ENCODE data around the gene LAMC3. TPM values are rescaled to one million over a fixed set of nuclear protein-coding genes. Genes with fewer than 3 reads are reported as not detected.

The LAMC3 gene
- total RNA-seq, 1 experiment from 2014 or later = 0.28 TPM

- Histone ChIP-seq H3K27me3 (replicated peaks; ENCODE audit: insufficient read depth, low read depth, low read length, poor library complexity) (peaks cover 7% of the 10 kb centered on the region), H3K4me3 (ENCODE audit: low read depth, low read length, poor library complexity, severe bottlenecking) (no peak overlapping the region), H3K36me3 (ENCODE audit: insufficient read depth, low read length, poor library complexity, severe bottlenecking) (no peaks in the 10 kb centered on the region), H3K9me3 (ENCODE audit: low read depth, low read length, poor library complexity, severe bottlenecking) (no peaks in the 10 kb centered on the region), H3K27ac (ENCODE audit: low read depth, low read length, poor library complexity, severe bottlenecking) (no peak overlapping the region), H3K4me1 (ENCODE audit: insufficient read depth, low read length, poor library complexity, severe bottlenecking) (no peaks in the 10 kb centered on the region)
- intact Hi-C loops (cut with micrococcal nuclease; ENCODE audit: unreplicated experiment) = no loop called here
- ChIA-PET POLR2A (ENCODE audit: low non-redundant PET) (no interaction called here), CTCF (no interaction called here)
- no peak for TF ChIP-seq EZH2 (IDR thresholded peaks at IDR 0.05; ENCODE audit: borderline replicate concordance, low read depth, low read length, poor library complexity, severe bottlenecking)
- TF ChIP-seq, protein P1, sequence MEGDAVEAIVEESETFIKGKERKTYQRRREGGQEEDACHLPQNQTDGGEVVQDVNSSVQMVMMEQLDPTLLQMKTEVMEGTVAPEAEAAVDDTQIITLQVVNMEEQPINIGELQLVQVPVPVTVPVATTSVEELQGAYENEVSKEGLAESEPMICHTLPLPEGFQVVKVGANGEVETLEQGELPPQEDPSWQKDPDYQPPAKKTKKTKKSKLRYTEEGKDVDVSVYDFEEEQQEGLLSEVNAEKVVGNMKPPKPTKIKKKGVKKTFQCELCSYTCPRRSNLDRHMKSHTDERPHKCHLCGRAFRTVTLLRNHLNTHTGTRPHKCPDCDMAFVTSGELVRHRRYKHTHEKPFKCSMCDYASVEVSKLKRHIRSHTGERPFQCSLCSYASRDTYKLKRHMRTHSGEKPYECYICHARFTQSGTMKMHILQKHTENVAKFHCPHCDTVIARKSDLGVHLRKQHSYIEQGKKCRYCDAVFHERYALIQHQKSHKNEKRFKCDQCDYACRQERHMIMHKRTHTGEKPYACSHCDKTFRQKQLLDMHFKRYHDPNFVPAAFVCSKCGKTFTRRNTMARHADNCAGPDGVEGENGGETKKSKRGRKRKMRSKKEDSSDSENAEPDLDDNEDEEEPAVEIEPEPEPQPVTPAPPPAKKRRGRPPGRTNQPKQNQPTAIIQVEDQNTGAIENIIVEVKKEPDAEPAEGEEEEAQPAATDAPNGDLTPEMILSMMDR (conservative IDR thresholded peaks at IDR 0.05; ENCODE audit: low read depth, low read length) = no peak
- DNase-seq (ENCODE audit: low spot score) = no peak
- no TSS peak for BruUV-seq (replicated peaks)
Observed at GRCh38 chr9:131100445-131100844, 91.5 kb downstream of the LAMC3 start.

DNA sequence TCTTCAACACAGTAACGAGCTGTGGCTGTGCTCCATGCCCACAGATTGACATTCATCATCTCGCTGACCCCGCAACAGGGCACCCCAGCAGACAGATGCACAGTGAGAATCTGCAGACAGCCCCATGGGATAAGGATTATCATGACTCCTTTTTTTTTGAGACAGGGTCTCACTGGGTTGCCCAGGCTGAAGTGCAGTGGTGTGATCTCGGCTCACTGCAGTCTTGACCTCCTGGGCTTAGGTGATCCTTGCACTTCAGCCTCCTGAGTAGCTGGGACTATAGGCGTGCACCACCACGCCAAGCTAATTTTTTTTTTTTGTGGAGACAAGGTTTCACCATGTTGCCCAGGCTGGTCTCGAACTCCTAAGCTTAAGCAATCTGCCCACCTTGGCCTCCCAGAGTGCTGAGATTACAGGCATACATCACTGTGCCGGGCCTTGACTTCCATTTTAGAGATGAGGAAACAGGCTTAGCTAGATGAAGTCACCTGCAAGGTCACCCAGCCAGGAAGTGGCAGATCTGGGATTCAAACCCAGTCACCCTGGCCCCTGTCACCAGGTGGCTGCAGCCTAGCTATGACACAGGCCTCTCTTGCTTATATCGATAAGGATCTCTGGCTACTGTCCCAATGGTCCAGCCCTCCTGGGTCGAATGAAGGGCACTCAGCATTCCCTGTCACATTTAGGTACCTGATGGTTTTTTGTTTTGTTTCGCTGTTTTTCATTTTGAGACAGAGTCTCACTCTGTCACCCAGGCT lies 92.4 kb downstream of the LAMC3 start:
- Histone ChIP-seq H3K4me1 (ENCODE audit: insufficient read depth, low read length, poor library complexity, severe bottlenecking) (no peaks in the 10 kb centered on the region), H3K36me3 (ENCODE audit: insufficient read depth, low read length, poor library complexity, severe bottlenecking) (no peaks in the 10 kb centered on the region), H3K27me3 (replicated peaks; ENCODE audit: insufficient read depth, low read depth, low read length, poor library complexity) (no peaks in the 10 kb centered on the region), H3K9me3 (ENCODE audit: low read depth, low read length, poor library complexity, severe bottlenecking) (no peaks in the 10 kb centered on the region), H3K4me3 (ENCODE audit: low read depth, low read length, poor library complexity, severe bottlenecking) (no peak overlapping the region), H3K27ac (ENCODE audit: low read depth, low read length, poor library complexity, severe bottlenecking) (no peak overlapping the region)
- intact Hi-C loops (cut with micrococcal nuclease; ENCODE audit: unreplicated experiment) = no loop called here
- no peak for DNase-seq (ENCODE audit: low spot score)
- CTCF ChIA-PET = interaction anchor here (0.5 kb wide), 1 partner anchor 234 kb away, joined by 6 read pairs; no protein-coding TSS in a partner anchor
- TF ChIP-seq, protein P1 (conservative IDR thresholded peaks at IDR 0.05; ENCODE audit: low read depth, low read length) = no peak
- TF ChIP-seq EZH2 (IDR thresholded peaks at IDR 0.05; ENCODE audit: borderline replicate concordance, low read depth, low read length, poor library complexity, severe bottlenecking) = no peak
- POLR2A ChIA-PET (ENCODE audit: low non-redundant PET) = no interaction called here
- BruUV-seq (replicated peaks) = no TSS peak

GRCh38 chr9:131103024-131103423 lies 94.0 kb downstream of the LAMC3 start:
- Histone ChIP-seq H3K27ac (ENCODE audit: low read depth, low read length, poor library complexity, severe bottlenecking) (no peak overlapping the region), H3K27me3 (replicated peaks; ENCODE audit: insufficient read depth, low read depth, low read length, poor library complexity) (no peaks in the 10 kb centered on the region), H3K36me3 (ENCODE audit: insufficient read depth, low read length, poor library complexity, severe bottlenecking) (no peaks in the 10 kb centered on the region), H3K4me1 (ENCODE audit: insufficient read depth, low read length, poor library complexity, severe bottlenecking) (no peaks in the 10 kb centered on the region), H3K9me3 (ENCODE audit: low read depth, low read length, poor library complexity, severe bottlenecking) (no peaks in the 10 kb centered on the region), H3K4me3 (ENCODE audit: low read depth, low read length, poor library complexity, severe bottlenecking) (no peak overlapping the region)
- DNase-seq (ENCODE audit: low spot score) = no peak
- no TSS peak for BruUV-seq (replicated peaks)
- POLR2A ChIA-PET (ENCODE audit: low non-redundant PET) = no interaction called here
- intact Hi-C loops (cut with micrococcal nuclease; ENCODE audit: unreplicated experiment) = no loop called here
- TF ChIP-seq, protein P1 (conservative IDR thresholded peaks at IDR 0.05; ENCODE audit: low read depth, low read length) = no peak
- TF ChIP-seq EZH2 (IDR thresholded peaks at IDR 0.05; ENCODE audit: borderline replicate concordance, low read depth, low read length, poor library complexity, severe bottlenecking) = no peak
- CTCF ChIA-PET = no interaction called here

All from A673 (cell line).